GM10266 (cell line): ENCODE results near the gene TELO2.
"Not testable (repeated sequence)": the region's sequence is repeated elsewhere in the genome, so short reads cannot be mapped to it uniquely, and the experiment has no call there.

ENCODE experiments used
- DNase-seq: peaks from one replicate; pipeline ENCODE4 v3.0.0; 2012; ENCODE audit errors: extremely low spot score
- TF ChIP-seq, protein P1 (sequence below): IDR thresholded peaks from 2 replicates; pipeline ENCODE4 v1.5.1; 2012; ENCODE audit warnings: mild to moderate bottlenecking, low read depth; ENCODE audit not compliant: control insufficient read depth, insufficient read depth; ENCODE audit errors: missing control alignments

TELO2 gene

GRCh38 chr16:1474082-1474795 is 18.9 kb upstream of the TELO2 start:
- TF ChIP-seq, protein P1, sequence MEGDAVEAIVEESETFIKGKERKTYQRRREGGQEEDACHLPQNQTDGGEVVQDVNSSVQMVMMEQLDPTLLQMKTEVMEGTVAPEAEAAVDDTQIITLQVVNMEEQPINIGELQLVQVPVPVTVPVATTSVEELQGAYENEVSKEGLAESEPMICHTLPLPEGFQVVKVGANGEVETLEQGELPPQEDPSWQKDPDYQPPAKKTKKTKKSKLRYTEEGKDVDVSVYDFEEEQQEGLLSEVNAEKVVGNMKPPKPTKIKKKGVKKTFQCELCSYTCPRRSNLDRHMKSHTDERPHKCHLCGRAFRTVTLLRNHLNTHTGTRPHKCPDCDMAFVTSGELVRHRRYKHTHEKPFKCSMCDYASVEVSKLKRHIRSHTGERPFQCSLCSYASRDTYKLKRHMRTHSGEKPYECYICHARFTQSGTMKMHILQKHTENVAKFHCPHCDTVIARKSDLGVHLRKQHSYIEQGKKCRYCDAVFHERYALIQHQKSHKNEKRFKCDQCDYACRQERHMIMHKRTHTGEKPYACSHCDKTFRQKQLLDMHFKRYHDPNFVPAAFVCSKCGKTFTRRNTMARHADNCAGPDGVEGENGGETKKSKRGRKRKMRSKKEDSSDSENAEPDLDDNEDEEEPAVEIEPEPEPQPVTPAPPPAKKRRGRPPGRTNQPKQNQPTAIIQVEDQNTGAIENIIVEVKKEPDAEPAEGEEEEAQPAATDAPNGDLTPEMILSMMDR, result no peak
- DNase-seq, result no peak

DNA sequence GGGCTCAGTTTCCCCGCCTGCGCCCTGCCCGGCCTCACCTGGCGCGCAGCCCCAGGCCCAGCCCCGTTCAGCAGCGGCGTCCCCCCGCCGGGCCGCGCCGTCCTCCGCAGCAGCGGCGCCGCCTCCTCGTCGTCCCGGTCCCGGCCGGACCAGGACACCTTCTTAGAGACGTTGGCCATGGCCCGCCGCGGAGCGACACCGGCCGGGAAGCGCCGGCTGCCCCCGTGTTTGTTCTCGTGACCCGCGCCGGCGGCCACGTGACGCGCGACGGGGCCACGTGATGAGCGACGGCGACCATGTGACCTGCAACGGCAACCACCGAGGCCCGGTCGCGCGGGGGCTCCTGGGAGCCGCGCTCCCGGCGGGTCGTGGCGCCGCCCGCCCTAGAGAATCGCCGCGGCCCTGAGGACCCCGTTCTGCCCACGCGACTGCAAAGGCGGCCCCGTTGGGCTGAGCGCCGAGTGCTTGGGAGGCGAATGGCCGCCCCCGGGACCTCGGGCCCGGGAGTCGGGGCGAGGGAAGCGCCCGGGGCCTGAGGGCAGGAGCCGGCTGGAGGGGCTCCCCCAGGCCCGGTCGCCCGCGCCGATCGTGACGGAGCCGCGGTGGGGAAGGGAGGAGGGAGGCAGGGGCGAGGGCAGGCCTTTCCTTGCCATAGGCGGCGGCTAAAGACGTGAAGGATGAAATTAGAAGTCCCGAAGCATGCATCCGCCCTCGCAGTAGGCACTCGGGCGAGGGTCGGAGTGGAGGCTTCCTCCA is 18.2 kb upstream of the TELO2 start, which contains the start of gene CLCN7:
Gene CLCN7, minus strand, starts transcription at position 233 of the 756 bp plus-strand sequence. Its CDS starts 54 bp downstream, at position 179.
- TF ChIP-seq, protein P1, result no peak
- peak; percentile 99 for DNase-seq

- TF ChIP-seq, protein P1, result no peak
- DNase-seq, result no peak
Observed at GRCh38 chr16:1475552-1476114, 17.5 kb upstream of the TELO2 start.

DNA sequence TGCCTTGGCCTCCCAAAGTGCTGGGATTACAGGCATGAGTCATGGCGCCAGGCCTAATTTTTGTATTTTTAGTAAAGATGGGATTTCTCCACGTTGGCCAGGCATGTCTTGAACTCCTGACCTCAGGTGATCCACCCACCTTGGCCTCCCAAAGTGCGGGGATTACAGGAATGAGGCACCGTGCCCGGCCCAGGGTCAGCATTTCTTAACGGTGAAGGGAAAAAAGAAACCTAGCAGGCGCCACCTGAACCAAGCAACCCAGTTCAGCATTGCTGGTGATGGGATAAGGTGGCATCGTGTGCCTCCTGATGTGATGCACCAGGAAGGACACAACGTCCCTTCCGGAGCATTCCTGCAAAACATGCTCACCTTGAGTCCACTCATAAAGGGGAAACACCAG is 16.1 kb upstream of the TELO2 start:
- TF ChIP-seq, protein P1, result no peak
- DNase-seq, result no peak

DNA sequence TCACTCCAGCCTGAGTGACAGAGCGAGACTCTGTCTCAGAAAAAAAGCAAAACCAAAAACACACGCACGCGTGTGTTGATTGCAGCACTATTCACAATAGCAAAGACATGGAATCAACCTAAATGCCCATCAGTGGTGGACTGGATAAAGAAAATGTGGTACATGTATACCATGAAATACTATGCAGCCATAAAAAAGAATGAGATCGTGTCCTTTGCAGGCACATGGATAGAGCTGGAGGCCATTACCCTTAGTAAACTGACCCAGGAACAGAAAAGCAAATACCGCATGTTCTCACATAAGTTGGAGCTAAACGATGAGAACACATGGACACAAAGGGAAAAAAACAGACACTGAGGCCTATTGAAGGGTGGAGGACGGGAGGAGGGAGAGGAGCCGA is 14.2 kb upstream of the TELO2 start:
- not testable (repeated sequence) for DNase-seq

DNA sequence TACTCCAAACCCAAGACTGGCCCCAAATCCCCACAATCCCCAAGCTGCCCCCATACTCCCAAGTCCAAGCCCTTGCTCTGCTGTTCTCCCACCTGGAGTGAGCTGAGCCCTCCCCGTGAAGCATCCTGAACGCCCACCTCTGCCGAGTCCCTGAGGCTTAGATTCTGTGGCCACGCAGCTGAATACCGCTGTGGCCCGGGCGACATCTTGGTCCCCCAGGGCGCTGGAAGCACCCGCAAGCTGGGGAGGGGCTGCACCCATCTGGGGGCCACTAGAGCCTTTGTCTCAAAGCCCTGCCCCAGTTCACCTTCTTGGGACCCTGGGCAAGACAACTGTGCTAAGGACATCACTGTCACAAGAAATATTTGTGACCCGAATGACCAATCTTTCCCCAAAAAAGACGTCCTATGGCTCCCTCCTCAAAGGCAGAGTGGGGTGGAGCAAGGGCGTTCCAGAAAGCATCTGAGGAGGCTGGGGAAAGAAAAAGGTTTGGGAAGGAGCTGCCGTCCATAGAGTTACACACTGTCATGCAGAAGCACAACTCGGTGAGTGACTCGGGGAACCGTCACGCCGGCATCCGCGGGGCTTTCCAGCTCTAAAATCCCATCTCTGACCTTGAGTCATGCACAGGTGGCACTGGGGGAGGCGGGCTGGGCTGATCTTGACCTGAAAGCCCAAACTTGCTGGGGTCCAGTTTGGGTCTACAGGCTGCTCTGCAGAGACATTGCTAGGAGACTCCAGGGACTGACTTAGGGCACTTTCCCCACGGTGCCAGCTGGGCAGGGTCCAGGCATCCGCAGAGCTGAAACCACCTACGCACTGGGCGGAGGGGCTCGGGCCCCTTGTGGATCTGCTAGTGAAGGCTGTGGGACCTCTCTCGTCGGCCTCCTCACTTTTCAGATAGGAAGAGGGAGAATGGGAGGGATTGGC is 11.0 kb upstream of the TELO2 start:
- no peak for DNase-seq
- TF ChIP-seq, protein P1, result no peak

DNA sequence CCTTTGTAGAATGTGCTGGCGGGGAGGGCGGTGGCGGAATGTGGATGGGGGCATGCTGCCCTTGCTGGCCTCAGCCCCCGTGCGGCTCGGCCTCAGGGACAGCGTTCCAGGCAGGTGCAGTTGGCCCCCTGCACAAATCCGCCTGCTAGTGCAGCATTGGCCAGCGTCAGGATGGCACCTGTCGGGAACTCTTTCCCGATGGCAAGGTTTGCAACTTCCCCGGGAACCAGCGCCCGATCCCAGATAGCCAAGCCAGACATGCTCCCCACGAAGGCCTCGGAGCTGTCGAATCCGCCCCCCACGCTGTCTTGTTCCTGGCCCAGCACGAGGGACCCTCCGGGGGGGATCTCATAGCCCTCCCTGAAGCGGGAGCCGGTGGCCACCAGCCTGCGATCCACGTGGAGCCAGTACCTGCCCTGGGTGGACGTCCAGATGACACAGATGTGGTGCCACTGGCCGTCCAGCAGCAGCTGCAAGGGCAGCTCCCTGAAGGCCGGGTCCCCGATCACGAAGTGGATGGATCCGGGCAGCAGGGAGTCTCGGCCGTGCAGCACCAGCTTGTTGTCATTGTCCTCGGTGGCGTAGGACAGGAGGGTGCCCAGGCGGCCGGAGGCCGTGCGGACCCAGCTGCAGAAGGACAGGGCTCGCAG is 7.2 kb upstream of the TELO2 start:
- no peak for DNase-seq
- TF ChIP-seq, protein P1, result no peak
